Vagina (tissue), 2 donors: Measurements from ENCODE around the gene SRPK3.

ENCODE experiments used
- POLR2A ChIP-seq, 2 donors: fragments of 450-650 bp; IDR thresholded peaks; one replicate each; pipeline ENCODE4 v1.6.1; 2017; ENCODE audit warnings: antibody characterized with exemption in 2 of 2, mild to moderate bottlenecking in 2 of 2, moderate library complexity in 2 of 2
- POLR2AphosphoS5 ChIP-seq, 2 donors: sonication (generic); formaldehyde crosslinking; IDR thresholded peaks; one replicate each; pipeline ENCODE4 v1.9.0; 2017; ENCODE audit warnings: antibody characterized with exemption in 2 of 2, mild to moderate bottlenecking in 2 of 2, low read depth in 1 of 2; ENCODE audit not compliant: insufficient read depth in 1 of 2
- TF ChIP-seq, protein P1 (sequence below), 3 experiments: fragments of 450-650 bp in 2 of 3; fragments of 200-600 bp in 1 of 3; sonication (generic) in 1 of 3; IDR thresholded peaks; one replicate each; pipeline ENCODE4 v1.5.1; 2017 to 2019; ENCODE audit warnings: antibody characterized with exemption in 3 of 3, mild to moderate bottlenecking in 2 of 3, moderate library complexity in 2 of 3

DNA sequence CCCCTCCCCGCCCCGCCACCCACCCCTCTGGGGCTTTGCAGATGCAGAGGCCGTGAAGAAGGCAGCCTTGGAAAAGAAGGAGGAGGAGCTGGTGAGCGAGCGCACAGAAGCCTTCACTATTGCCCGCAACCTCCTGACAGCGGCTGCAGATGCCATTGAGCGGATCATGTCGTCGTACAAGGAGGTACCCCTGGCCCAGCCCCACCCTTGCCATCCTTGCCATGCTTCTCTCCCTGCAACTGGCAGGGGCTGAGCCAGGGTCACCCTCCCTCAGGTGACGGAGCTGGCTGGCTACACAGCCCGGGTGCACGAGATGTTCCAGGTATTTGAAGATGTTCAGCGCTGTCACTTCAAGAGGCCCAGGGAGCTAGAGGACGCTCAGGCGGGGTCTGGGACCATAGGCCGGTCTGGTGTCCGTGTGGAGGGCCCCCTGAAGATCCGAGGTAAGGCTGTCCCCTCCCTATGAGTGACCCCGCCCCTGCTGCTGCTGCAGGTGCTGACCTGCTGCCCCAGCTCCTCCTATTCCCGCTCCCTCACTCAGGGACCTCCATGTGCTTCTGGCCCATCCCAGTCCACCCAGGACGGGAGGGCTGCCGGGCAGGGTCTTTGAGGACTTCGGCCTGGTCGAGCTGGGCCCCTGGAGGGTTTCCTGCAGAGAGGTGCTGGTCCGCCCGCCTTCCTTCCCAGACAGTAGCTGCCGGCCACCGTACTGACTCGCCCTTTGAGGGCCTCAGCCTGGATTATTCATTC, 44.6 kb upstream of the SRPK3 start:
- TF ChIP-seq, protein P1, sequence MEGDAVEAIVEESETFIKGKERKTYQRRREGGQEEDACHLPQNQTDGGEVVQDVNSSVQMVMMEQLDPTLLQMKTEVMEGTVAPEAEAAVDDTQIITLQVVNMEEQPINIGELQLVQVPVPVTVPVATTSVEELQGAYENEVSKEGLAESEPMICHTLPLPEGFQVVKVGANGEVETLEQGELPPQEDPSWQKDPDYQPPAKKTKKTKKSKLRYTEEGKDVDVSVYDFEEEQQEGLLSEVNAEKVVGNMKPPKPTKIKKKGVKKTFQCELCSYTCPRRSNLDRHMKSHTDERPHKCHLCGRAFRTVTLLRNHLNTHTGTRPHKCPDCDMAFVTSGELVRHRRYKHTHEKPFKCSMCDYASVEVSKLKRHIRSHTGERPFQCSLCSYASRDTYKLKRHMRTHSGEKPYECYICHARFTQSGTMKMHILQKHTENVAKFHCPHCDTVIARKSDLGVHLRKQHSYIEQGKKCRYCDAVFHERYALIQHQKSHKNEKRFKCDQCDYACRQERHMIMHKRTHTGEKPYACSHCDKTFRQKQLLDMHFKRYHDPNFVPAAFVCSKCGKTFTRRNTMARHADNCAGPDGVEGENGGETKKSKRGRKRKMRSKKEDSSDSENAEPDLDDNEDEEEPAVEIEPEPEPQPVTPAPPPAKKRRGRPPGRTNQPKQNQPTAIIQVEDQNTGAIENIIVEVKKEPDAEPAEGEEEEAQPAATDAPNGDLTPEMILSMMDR (IDR thresholded peaks at IDR 0.05) = no peak
- no peak for TF ChIP-seq POLR2AphosphoS5 (IDR thresholded peaks at IDR 0.05; ENCODE audit: insufficient read depth in 1 of 2, low read depth in 1 of 2)
- no peak for TF ChIP-seq POLR2A (IDR thresholded peaks at IDR 0.05)
